HEK293 (cell line): Measurements from ENCODE around the gene RAB3IP.

ENCODE experiments used
- CTCF ChIA-PET: fragments of 350-600 bp; formaldehyde crosslinking; extraction: SDS; loops from one replicate; lab custom pipeline; 2021; ENCODE audit warnings: antibody characterized with exemption; lab: Yijun Ruan, JAX
- POLR2A ChIA-PET: fragments of 300-600 bp; formaldehyde crosslinking; extraction: SDS; loops from one replicate; lab custom pipeline; 2020; ENCODE audit warnings: antibody characterized with exemption, inconsistent platforms; lab: Yijun Ruan, JAX
- H3K27ac ChIP-seq: fragments of 200-500 bp; sonication (Bioruptor generic); 2 replicates; pipeline ENCODE4 v1.5.1; 2014; ENCODE audit warnings: low read depth, low read length, control low read depth, inconsistent platforms; ENCODE audit errors: extremely low read depth
- H3K36me3 ChIP-seq, 2 experiments: fragments of 200-500 bp in 1 of 2; sonication (Bioruptor generic) in 1 of 2; 1 replicate in 1 of 2; 2 replicates in 1 of 2; pipeline ENCODE4 v1.5.1; 2014 to 2017; ENCODE audit warnings: inconsistent platforms in 2 of 2, low read length in 2 of 2; ENCODE audit not compliant: control insufficient read depth in 2 of 2, insufficient read depth in 1 of 2
- H3K4me1 ChIP-seq: fragments of 200-500 bp; sonication (Bioruptor generic); 2 replicates; pipeline ENCODE4 v1.5.1; 2014; ENCODE audit warnings: mild to moderate bottlenecking, low read length, inconsistent platforms; ENCODE audit not compliant: control insufficient read depth, insufficient read depth
- H3K4me3 ChIP-seq: 2 replicates; pipeline ENCODE4 v1.5.1; 2011; ENCODE audit warnings: low read depth, mild to moderate bottlenecking, control low read depth, low read length, moderate library complexity
- H3K9me3 ChIP-seq: fragments of 200-500 bp; sonication (Bioruptor generic); 2 replicates; pipeline ENCODE4 v1.5.1; 2014; ENCODE audit warnings: low read depth, low read length, inconsistent platforms; ENCODE audit not compliant: control insufficient read depth, insufficient read depth
- RBAK ChIP-seq: fragments of 450-650 bp; formaldehyde crosslinking; IDR thresholded peaks from 2 replicates; pipeline ENCODE4 v1.5.1; 2016; ENCODE audit warnings: missing biosample characterization, missing genetic modification characterization
- ZBTB17 ChIP-seq: fragments of 450-650 bp; formaldehyde crosslinking; IDR thresholded peaks from 2 replicates; pipeline ENCODE4 v1.5.1; 2016; ENCODE audit warnings: missing biosample characterization, missing genetic modification characterization
- ZFP37 ChIP-seq: fragments of 450-650 bp; formaldehyde crosslinking; IDR thresholded peaks from 2 replicates; pipeline ENCODE4 v1.5.1; 2016; ENCODE audit warnings: missing biosample characterization, missing genetic modification characterization
- ZIC2 ChIP-seq: fragments of 450-650 bp; formaldehyde crosslinking; IDR thresholded peaks from 2 replicates; pipeline ENCODE4 v1.5.1; 2016; ENCODE audit warnings: missing biosample characterization, missing genetic modification characterization
- ZNF133 ChIP-seq: fragments of 450-650 bp; formaldehyde crosslinking; IDR thresholded peaks from 2 replicates; pipeline ENCODE4 v1.5.1; 2016; ENCODE audit warnings: missing biosample characterization, missing genetic modification characterization
- ZNF211 ChIP-seq: fragments of 450-650 bp; formaldehyde crosslinking; IDR thresholded peaks from 2 replicates; pipeline ENCODE4 v1.5.1; 2016; ENCODE audit warnings: low read depth, missing biosample characterization, missing genetic modification characterization
- ZNF24 ChIP-seq: fragments of 450-650 bp; formaldehyde crosslinking; IDR thresholded peaks from 2 replicates; pipeline ENCODE4 v1.5.1; 2016; ENCODE audit warnings: missing biosample characterization, missing genetic modification characterization
- ZNF266 ChIP-seq: fragments of 450-650 bp; formaldehyde crosslinking; IDR thresholded peaks from 2 replicates; pipeline ENCODE4 v1.5.1; 2016; ENCODE audit warnings: missing biosample characterization, missing genetic modification characterization, low read depth
- ZNF529 ChIP-seq: fragments of 450-650 bp; formaldehyde crosslinking; IDR thresholded peaks from 2 replicates; pipeline ENCODE4 v1.5.1; 2017; ENCODE audit warnings: missing genetic modification characterization, missing biosample characterization; ENCODE audit not compliant: insufficient replicate concordance
- ZNF549 ChIP-seq: fragments of 450-650 bp; IDR thresholded peaks from 2 replicates; pipeline ENCODE4 v1.5.1; 2018; ENCODE audit warnings: missing biosample characterization, missing genetic modification characterization, mild to moderate bottlenecking, inconsistent platforms, moderate library complexity
- ZNF558 ChIP-seq: fragments of 450-650 bp; formaldehyde crosslinking; IDR thresholded peaks from 2 replicates; pipeline ENCODE4 v1.5.1; 2016; ENCODE audit warnings: missing biosample characterization, missing genetic modification characterization
- ZNF585B ChIP-seq: fragments of 450-650 bp; formaldehyde crosslinking; IDR thresholded peaks from 2 replicates; pipeline ENCODE4 v1.5.1; 2016; ENCODE audit warnings: missing biosample characterization, missing genetic modification characterization
- ZNF624 ChIP-seq: fragments of 450-650 bp; formaldehyde crosslinking; IDR thresholded peaks from 2 replicates; pipeline ENCODE4 v1.5.1; 2017; ENCODE audit warnings: missing biosample characterization, missing genetic modification characterization
- ZNF626 ChIP-seq: fragments of 450-650 bp; sonication (Bioruptor Pico); formaldehyde crosslinking; IDR thresholded peaks from 2 replicates; pipeline ENCODE4 v1.5.1; 2018; ENCODE audit warnings: missing biosample characterization, missing genetic modification characterization, inconsistent platforms
- ZNF670 ChIP-seq: fragments of 450-650 bp; formaldehyde crosslinking; IDR thresholded peaks from 2 replicates; pipeline ENCODE4 v1.5.1; 2016; ENCODE audit warnings: missing biosample characterization, missing genetic modification characterization, low read depth
- TF ChIP-seq, protein P1 (sequence below): fragments of 450-650 bp; formaldehyde crosslinking; IDR thresholded peaks from 2 replicates; pipeline ENCODE4 v1.5.1; 2016; ENCODE audit warnings: missing biosample characterization, missing genetic modification characterization, low read depth
- TF ChIP-seq, protein P2 (sequence below): fragments of 450-650 bp; formaldehyde crosslinking; IDR thresholded peaks from 2 replicates; pipeline ENCODE4 v1.5.1; 2016; ENCODE audit warnings: missing biosample characterization, missing genetic modification characterization
- TF ChIP-seq, protein P3 (sequence below): fragments of 450-650 bp; formaldehyde crosslinking; conservative IDR thresholded peaks from 2 replicates; pipeline ENCODE4 v1.5.1; 2016; ENCODE audit warnings: low read depth, missing biosample characterization, missing genetic modification characterization
- TF ChIP-seq, protein P4 (sequence below): fragments of 450-650 bp; formaldehyde crosslinking; IDR thresholded peaks from 2 replicates; pipeline ENCODE4 v1.5.1; 2016; ENCODE audit warnings: missing biosample characterization, missing genetic modification characterization

RAB3IP gene

DNA sequence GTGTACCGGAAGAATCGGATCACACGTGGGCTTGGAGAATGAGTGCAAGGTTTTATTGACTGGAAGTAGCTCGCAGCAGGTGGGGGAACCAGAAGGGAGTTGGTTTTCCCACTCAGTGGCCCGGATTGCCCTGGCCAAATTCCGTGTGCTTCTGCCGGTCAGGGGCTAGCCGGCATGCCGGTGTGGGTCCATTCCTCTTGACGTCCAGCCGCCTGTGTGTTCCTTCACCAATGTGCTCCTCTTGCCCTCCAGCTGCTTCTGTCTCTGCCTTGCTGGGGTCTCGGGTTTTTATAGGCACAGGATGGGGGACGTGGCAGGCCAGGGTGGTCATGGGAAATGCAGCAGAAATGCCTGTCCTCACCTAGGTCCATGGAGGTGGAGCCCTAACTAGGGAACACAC is 97.4 kb downstream of the RAB3IP start:
- H3K36me3 ChIP-seq = no peaks in the 10 kb centered on the region
- CTCF ChIA-PET = no interaction called here

DNA sequence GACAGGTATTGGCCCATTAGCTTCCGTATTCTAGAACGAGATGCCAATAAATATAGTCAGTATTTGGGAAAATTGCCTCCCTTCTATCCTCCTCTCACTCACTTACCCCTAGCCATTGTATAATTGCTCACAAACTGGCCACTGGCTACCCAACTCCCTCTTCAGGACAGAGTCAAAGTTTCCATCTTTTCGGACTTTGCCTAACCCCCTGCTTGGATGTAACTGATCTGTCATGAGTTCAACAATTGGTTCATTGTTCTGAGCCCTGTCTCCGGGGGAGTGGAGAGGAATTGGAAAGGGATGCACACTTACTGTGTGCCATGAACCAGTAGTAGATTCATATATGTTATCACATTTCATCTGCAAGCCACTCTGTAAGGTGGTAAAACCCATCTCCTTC is 98.5 kb downstream of the RAB3IP start:
- no peaks in the 10 kb centered on the region for H3K36me3 ChIP-seq
- ChIA-PET CTCF (no interaction called here), POLR2A (no interaction called here)
- H3K4me1 ChIP-seq = no peaks in the 10 kb centered on the region
- TF ChIP-seq, protein P1, sequence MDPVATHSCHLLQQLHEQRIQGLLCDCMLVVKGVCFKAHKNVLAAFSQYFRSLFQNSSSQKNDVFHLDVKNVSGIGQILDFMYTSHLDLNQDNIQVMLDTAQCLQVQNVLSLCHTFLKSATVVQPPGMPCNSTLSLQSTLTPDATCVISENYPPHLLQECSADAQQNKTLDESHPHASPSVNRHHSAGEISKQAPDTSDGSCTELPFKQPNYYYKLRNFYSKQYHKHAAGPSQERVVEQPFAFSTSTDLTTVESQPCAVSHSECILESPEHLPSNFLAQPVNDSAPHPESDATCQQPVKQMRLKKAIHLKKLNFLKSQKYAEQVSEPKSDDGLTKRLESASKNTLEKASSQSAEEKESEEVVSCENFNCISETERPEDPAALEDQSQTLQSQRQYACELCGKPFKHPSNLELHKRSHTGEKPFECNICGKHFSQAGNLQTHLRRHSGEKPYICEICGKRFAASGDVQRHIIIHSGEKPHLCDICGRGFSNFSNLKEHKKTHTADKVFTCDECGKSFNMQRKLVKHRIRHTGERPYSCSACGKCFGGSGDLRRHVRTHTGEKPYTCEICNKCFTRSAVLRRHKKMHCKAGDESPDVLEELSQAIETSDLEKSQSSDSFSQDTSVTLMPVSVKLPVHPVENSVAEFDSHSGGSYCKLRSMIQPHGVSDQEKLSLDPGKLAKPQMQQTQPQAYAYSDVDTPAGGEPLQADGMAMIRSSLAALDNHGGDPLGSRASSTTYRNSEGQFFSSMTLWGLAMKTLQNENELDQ (tag by site-specific recombination) = no peak
- TF ChIP-seq ZNF626 (tag by site-specific recombination) = no peak
- no peak for TF ChIP-seq ZIC2 (tag by site-specific recombination)
- no peak for TF ChIP-seq ZNF266 (tag by site-specific recombination)
- TF ChIP-seq, protein P2, sequence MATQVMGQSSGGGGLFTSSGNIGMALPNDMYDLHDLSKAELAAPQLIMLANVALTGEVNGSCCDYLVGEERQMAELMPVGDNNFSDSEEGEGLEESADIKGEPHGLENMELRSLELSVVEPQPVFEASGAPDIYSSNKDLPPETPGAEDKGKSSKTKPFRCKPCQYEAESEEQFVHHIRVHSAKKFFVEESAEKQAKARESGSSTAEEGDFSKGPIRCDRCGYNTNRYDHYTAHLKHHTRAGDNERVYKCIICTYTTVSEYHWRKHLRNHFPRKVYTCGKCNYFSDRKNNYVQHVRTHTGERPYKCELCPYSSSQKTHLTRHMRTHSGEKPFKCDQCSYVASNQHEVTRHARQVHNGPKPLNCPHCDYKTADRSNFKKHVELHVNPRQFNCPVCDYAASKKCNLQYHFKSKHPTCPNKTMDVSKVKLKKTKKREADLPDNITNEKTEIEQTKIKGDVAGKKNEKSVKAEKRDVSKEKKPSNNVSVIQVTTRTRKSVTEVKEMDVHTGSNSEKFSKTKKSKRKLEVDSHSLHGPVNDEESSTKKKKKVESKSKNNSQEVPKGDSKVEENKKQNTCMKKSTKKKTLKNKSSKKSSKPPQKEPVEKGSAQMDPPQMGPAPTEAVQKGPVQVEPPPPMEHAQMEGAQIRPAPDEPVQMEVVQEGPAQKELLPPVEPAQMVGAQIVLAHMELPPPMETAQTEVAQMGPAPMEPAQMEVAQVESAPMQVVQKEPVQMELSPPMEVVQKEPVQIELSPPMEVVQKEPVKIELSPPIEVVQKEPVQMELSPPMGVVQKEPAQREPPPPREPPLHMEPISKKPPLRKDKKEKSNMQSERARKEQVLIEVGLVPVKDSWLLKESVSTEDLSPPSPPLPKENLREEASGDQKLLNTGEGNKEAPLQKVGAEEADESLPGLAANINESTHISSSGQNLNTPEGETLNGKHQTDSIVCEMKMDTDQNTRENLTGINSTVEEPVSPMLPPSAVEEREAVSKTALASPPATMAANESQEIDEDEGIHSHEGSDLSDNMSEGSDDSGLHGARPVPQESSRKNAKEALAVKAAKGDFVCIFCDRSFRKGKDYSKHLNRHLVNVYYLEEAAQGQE (tag by site-specific recombination) = no peak
- TF ChIP-seq ZBTB17 = no peak
- TF ChIP-seq ZNF670 (tag by site-specific recombination) = no peak
- no peak for TF ChIP-seq ZNF624 (tag by site-specific recombination)
- TF ChIP-seq ZNF211 (tag by site-specific recombination) = no peak
- TF ChIP-seq, protein P3, sequence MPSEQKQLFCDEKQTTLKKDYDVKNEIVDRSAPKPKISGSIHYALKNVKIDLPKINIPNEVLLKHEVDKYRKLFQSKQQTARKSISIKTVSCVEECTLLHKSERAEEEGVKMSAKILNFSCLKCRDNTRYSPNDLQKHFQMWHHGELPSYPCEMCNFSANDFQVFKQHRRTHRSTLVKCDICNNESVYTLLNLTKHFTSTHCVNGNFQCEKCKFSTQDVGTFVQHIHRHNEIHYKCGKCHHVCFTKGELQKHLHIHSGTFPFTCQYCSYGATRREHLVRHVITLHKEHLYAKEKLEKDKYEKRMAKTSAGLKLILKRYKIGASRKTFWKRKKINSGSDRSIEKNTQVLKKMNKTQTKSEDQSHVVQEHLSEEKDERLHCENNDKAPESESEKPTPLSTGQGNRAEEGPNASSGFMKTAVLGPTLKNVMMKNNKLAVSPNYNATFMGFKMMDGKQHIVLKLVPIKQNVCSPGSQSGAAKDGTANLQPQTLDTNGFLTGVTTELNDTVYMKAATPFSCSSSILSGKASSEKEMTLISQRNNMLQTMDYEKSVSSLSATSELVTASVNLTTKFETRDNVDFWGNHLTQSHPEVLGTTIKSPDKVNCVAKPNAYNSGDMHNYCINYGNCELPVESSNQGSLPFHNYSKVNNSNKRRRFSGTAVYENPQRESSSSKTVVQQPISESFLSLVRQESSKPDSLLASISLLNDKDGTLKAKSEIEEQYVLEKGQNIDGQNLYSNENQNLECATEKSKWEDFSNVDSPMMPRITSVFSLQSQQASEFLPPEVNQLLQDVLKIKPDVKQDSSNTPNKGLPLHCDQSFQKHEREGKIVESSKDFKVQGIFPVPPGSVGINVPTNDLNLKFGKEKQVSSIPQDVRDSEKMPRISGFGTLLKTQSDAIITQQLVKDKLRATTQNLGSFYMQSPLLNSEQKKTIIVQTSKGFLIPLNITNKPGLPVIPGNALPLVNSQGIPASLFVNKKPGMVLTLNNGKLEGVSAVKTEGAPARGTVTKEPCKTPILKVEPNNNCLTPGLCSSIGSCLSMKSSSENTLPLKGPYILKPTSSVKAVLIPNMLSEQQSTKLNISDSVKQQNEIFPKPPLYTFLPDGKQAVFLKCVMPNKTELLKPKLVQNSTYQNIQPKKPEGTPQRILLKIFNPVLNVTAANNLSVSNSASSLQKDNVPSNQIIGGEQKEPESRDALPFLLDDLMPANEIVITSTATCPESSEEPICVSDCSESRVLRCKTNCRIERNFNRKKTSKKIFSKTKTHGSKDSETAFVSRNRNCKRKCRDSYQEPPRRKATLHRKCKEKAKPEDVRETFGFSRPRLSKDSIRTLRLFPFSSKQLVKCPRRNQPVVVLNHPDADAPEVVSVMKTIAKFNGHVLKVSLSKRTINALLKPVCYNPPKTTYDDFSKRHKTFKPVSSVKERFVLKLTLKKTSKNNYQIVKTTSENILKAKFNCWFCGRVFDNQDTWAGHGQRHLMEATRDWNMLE = no peak
- TF ChIP-seq, protein P4, sequence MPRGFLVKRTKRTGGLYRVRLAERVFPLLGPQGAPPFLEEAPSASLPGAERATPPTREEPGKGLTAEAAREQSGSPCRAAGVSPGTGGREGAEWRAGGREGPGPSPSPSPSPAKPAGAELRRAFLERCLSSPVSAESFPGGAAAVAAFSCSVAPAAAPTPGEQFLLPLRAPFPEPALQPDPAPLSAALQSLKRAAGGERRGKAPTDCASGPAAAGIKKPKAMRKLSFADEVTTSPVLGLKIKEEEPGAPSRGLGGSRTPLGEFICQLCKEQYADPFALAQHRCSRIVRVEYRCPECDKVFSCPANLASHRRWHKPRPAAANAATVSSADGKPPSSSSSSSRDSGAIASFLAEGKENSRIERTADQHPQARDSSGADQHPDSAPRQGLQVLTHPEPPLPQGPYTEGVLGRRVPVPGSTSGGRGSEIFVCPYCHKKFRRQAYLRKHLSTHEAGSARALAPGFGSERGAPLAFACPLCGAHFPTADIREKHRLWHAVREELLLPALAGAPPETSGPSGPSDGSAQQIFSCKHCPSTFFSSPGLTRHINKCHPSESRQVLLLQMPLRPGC (tag by site-specific recombination) = no peak
- no peak for TF ChIP-seq ZNF529 (tag by site-specific recombination)
- no peak for TF ChIP-seq ZFP37 (tag by site-specific recombination)
- no peak for TF ChIP-seq ZNF558
- no peak for TF ChIP-seq ZNF549 (tag by site-specific recombination)
- TF ChIP-seq ZNF585B (tag by site-specific recombination) = no peak
- H3K27ac ChIP-seq = no peak overlapping the region
- no peaks in the 10 kb centered on the region for H3K9me3 ChIP-seq
- no peak overlapping the region for H3K4me3 ChIP-seq

More for the DNA sequence above, 97.4 kb downstream of the RAB3IP start:
- Histone ChIP-seq H3K9me3 (no peaks in the 10 kb centered on the region), H3K4me1 (no peaks in the 10 kb centered on the region), H3K4me3 (no peak overlapping the region)
- POLR2A ChIA-PET = no interaction called here
- TF ChIP-seq ZNF133 (tag by site-specific recombination) (no peak), ZNF24 (tag by site-specific recombination) (no peak), RBAK (tag by site-specific recombination) (no peak)
- TF ChIP-seq, all 188 proteins: peak for 0
- no peak overlapping the region for H3K27ac ChIP-seq
